ENCODE data around the gene RREB1. TPM values are rescaled to one million over a fixed set of nuclear protein-coding genes. Genes with fewer than 3 reads are reported as not detected.
"Not testable (repeated sequence)": the region's sequence is repeated elsewhere in the genome, so short reads cannot be mapped to it uniquely, and the experiment has no call there.

Gene RREB1
- total RNA-seq, 1 donor from 2014 or later, result 36.2 TPM

GRCh38 chr6:7264686-7265384 lies 157.1 kb downstream of the RREB1 start:
- DNase-seq (no peak), ATAC-seq (no peak)
- intact Hi-C loops (cut with micrococcal nuclease), result no loop called here

- DNase-seq; ATAC-seq; intact Hi-C loops (cut with micrococcal nuclease): not testable (repeated sequence)
Measured at GRCh38 chr6:7265385-7265726, 157.6 kb downstream of the RREB1 start.

GRCh38 chr6:7267071-7267465 lies 159.3 kb downstream of the RREB1 start:
- ATAC-seq (no peak), DNase-seq (no peak)
- intact Hi-C loops (cut with micrococcal nuclease), result no loop called here

GRCh38 chr6:7267466-7268091 lies 159.8 kb downstream of the RREB1 start:
- ATAC-seq (peak; percentile 27), DNase-seq (no peak)
- intact Hi-C loops (cut with micrococcal nuclease), result no loop called here

- DNase-seq, result no peak
Measured at GRCh38 chr6:7268362-7268761, 160.6 kb downstream of the RREB1 start.

GRCh38 chr6:7268816-7269555 lies 161.2 kb downstream of the RREB1 start:
- intact Hi-C loops (cut with micrococcal nuclease), result no loop called here
- DNase-seq (no peak), ATAC-seq (no peak)

More at GRCh38 chr6:7268362-7268761, 160.6 kb downstream of the RREB1 start:
- intact Hi-C loops (cut with micrococcal nuclease), result no loop called here
- ATAC-seq, result no peak

GRCh38 chr6:7269816-7270215 lies 162.1 kb downstream of the RREB1 start:
- no peak for DNase-seq
- peak; percentile 44 for ATAC-seq
- intact Hi-C loops (cut with micrococcal nuclease), result no loop called here

- intact Hi-C loops (cut with micrococcal nuclease), result no loop called here
- ATAC-seq (no peak), DNase-seq (no peak)
Measured at GRCh38 chr6:7270320-7271204, 162.8 kb downstream of the RREB1 start.

GRCh38 chr6:7271205-7271534 lies 163.4 kb downstream of the RREB1 start:
- intact Hi-C loops (cut with micrococcal nuclease), result no loop called here
- no peak for DNase-seq
- no peak for ATAC-seq

GRCh38 chr6:7273709-7274108 lies 165.9 kb downstream of the RREB1 start:
- intact Hi-C loops (cut with micrococcal nuclease), result no loop called here

GRCh38 chr6:7274525-7274924 lies 166.8 kb downstream of the RREB1 start:
- ATAC-seq; DNase-seq; intact Hi-C loops (cut with micrococcal nuclease): not testable (repeated sequence)

More at GRCh38 chr6:7273709-7274108, 165.9 kb downstream of the RREB1 start:
- ATAC-seq (no peak), DNase-seq (no peak)

- ATAC-seq (no peak), DNase-seq (no peak)
- intact Hi-C loops (cut with micrococcal nuclease), result no loop called here
Measured at GRCh38 chr6:7276199-7276524, 168.4 kb downstream of the RREB1 start.

GRCh38 chr6:7282097-7282906 lies 174.5 kb downstream of the RREB1 start:
- intact Hi-C loops (cut with micrococcal nuclease), result no loop called here
- no peak for ATAC-seq

GRCh38 chr6:7283676-7284075 lies 175.9 kb downstream of the RREB1 start:
- intact Hi-C loops (cut with micrococcal nuclease), result no loop called here
- ATAC-seq (no peak), DNase-seq (no peak)

More at GRCh38 chr6:7282097-7282906, 174.5 kb downstream of the RREB1 start:
- no peak for DNase-seq

GRCh38 chr6:7285416-7285815 lies 177.7 kb downstream of the RREB1 start:
- DNase-seq, result no peak
- ATAC-seq, result no peak
- intact Hi-C loops (cut with micrococcal nuclease), result no loop called here

GRCh38 chr6:7290079-7290478 lies 182.3 kb downstream of the RREB1 start:
- DNase-seq, result no peak
- no peak for ATAC-seq
- intact Hi-C loops (cut with micrococcal nuclease), result no loop called here

- peak; percentile 43 for ATAC-seq
- DNase-seq, result no peak
- intact Hi-C loops (cut with micrococcal nuclease), result no loop called here
Measured at GRCh38 chr6:7292596-7293255, 185.0 kb downstream of the RREB1 start.

- DNase-seq, result no peak
- intact Hi-C loops (cut with micrococcal nuclease), result loop anchor here (5.0 kb wide), 1 partner anchor 316 kb away; no protein-coding TSS in a partner anchor
- ATAC-seq, result no peak
Measured at GRCh38 chr6:7295916-7296315, 188.2 kb downstream of the RREB1 start.

Data from left ventricle myocardium superior (tissue), 1 donor.